Measurements from ENCODE around the gene FYCO1.

DNA sequence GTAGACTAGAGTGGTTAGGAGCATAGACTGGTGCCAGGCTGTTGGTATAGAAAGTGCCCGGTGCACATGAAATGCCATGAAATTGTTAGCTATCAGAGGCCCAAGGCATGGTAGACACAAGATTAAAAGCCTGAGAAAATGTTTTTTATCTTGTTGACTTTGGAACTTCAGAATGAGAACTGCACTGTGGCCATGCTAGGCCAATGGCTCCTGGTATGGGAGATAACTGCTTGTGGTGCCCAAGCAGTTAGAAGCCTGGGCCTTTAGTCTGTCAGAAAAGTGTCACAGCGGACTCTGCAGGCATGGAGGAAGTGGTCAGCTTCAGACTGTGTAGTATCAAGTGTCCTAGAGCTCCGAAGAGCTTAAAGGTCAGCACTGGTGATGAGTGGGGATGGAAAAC lies 11.9 kb downstream of the FYCO1 start:
- TF ChIP-seq CTCF (IDR thresholded peaks at IDR 0.05; ENCODE audit: borderline replicate concordance, extremely low read depth, low read length, poor library complexity, severe bottlenecking) (no peak), EZH2 (IDR thresholded peaks at IDR 0.05; ENCODE audit: borderline replicate concordance, low read depth, low read length, severe bottlenecking) (no peak)

Data from DND-41 (cell line).